Keratinocyte (primary cell): Measurements from ENCODE around the gene NOS1AP.

Experiments
- EZH2 ChIP-seq: IDR thresholded peaks from one replicate; pipeline ENCODE4 v1.6.1; 2012; ENCODE audit warnings: inconsistent platforms, mild to moderate bottlenecking, low read length, moderate library complexity
- TF ChIP-seq, protein P1 (sequence below), 3 experiments: IDR thresholded peaks in 1 of 3; conservative IDR thresholded peaks in 1 of 3; optimal IDR thresholded peaks in 1 of 3; 2 replicates in 2 of 3; 3 replicates in 1 of 3; pipeline versions ENCODE3 to v1.5.1; 2011; ENCODE audit warnings: low read length in 3 of 3, mild to moderate bottlenecking in 3 of 3, moderate library complexity in 2 of 3, control low read depth in 1 of 3, inconsistent platforms in 1 of 3; ENCODE audit not compliant: insufficient read depth in 2 of 3; ENCODE audit errors: extremely low read depth in 1 of 3

DNA sequence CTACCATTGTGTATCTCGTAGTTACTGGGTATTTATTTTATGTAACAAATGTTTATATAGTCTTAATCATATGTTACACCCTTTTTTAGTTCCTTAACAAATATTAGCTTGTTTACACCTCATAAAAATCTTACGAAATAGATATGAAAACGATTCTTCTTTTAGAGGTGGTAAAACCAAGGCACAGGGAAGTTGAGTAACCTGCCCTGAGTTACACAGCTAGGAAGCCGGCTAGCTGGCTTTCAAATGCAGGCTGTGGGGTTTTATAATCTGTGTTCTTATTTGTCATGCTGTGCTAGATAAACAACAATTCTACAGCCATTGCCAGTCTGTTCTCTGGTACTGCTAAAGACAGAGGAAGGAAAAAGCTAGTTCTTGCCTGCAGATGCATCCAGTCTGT, 109.6 kb downstream of the NOS1AP start:
- TF ChIP-seq, protein P1, sequence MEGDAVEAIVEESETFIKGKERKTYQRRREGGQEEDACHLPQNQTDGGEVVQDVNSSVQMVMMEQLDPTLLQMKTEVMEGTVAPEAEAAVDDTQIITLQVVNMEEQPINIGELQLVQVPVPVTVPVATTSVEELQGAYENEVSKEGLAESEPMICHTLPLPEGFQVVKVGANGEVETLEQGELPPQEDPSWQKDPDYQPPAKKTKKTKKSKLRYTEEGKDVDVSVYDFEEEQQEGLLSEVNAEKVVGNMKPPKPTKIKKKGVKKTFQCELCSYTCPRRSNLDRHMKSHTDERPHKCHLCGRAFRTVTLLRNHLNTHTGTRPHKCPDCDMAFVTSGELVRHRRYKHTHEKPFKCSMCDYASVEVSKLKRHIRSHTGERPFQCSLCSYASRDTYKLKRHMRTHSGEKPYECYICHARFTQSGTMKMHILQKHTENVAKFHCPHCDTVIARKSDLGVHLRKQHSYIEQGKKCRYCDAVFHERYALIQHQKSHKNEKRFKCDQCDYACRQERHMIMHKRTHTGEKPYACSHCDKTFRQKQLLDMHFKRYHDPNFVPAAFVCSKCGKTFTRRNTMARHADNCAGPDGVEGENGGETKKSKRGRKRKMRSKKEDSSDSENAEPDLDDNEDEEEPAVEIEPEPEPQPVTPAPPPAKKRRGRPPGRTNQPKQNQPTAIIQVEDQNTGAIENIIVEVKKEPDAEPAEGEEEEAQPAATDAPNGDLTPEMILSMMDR (optimal IDR thresholded peaks at IDR 0.05 in 1 of 3, IDR thresholded peaks at IDR 0.05 in 1 of 3, conservative IDR thresholded peaks at IDR 0.05 in 1 of 3; ENCODE audit: extremely low read depth in 1 of 3, insufficient read depth in 2 of 3, low read length in 3 of 3) = no peak
- TF ChIP-seq EZH2 = no peak
